Cortex of kidney (tissue), 1 donor: ENCODE data around the gene EXOSC5.
"Not testable (repeated sequence)": the region's sequence is repeated elsewhere in the genome, so short reads cannot be mapped to it uniquely, and the experiment has no call there.

Experiments used
- DNase-seq: peaks from one replicate; lab custom pipeline; 2025; lab: John Stamatoyannopoulos, UW

EXOSC5 gene

DNA sequence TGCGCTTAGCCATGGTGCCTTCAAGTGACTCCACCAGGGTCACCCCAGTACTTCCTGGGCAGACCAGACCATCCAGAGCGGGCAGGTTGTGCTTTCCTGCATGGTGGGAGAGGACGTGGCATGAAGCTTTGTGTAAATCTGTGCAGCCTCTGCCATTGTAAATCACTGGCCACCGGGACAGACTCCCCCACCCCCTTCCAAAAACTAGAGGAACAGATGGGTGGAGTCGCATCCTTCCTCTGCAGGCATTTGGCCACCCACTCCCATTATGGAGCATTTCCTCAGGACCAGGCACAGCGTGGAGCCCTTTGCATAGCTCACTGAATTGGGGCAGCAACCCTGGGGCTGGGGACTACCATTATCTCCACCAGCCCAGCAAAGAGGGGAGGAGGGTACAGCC is 8.6 kb upstream of the EXOSC5 start:
- no peak for DNase-seq

DNA sequence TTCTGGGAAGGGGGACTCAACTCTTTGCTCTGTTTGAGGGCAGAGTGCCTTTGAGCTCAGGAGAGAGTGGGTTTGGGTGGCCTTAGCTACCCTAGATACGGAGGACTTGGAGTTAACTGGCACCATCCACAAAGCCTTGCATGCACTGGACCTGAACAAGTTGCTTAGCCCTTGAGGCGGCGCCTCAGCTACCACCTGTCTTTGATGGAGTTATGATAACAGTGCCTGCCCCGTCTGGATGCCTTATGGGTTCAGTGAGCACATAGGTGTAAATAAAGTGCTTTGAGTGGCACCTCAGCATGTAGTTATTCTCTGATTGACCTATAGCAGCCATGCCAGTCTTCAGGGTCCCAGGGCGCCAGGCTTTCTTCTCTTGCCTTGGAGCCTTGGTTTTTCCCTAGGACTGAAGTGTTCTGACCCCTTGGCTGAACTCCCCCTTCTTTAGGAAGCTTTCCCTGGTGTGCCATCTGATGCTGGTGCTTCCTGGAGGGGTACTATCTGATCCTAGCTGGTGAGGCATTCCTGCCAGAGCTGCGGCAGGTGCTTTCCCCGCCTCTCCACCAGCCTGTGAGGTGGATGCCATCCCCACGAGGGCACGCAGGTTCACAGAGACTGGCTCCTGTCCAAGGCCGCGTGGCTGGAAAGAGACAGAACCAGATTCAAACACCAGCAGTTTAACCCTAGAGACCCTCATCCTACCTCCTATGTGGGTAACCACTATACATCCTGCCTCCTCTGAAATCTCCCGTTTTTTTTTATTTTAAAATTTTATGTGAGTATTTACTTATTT is 6.2 kb upstream of the EXOSC5 start:
- no peak for DNase-seq

DNA sequence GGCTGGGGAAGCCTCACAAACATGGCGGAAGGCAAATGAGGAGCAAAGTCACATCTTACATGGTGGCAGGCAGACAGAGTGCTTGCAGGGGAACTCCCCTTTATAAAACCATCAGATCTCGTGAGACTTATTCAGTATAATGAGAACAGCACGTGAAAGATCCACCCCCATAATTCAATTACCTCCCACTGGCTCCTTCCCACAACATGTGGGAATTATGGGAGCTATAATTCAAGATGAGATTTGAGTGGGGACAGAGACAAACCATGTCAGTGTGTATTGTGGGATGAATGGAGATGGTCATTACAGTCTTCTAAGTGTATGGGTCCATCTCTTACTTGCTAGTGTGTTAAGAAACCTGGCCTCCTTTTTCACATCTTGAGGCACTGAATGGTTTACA is 4.9 kb upstream of the EXOSC5 start:
- no peak for DNase-seq

DNA sequence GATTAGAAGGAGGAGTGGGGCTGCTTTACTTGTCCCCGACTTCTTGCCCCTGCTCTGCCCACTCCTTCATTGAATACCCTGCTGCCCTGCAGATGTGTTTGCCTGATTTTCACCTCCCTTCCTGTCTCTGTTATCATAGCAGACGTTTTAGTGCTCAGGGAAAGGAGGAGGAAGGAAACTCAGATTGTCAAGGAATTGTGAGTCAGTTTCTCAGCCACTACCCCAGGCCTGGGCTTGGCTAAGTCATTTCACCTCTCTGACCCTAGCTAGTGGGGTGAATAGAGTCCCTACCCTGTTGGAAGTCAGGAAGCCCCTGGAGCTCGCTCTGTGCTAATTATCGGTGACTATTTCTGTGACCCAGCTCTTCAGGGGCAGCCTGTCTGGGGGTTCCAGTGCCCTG is 4.3 kb upstream of the EXOSC5 start:
- no peak for DNase-seq

DNA sequence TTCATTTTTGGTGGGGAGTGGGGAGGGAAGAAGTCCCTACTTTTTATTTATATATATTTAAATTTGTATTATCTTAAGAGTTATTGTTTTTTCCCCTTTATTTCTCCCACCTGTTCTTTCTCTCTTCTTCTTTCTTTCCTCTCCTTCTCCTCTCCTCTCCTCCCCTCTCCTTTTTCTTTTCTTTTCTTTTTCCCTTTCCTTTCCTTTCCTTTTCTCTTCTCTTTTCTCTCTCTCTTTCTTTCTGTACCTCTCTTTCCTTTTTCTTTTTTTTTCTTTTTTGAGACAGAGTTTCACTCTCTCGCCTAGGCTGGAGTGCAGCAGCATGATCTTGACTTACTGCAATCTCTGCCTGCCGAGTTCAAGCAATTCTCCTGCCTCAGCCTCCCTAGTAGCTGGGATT is 2.4 kb upstream of the EXOSC5 start:
- DNase-seq = no peak

DNA sequence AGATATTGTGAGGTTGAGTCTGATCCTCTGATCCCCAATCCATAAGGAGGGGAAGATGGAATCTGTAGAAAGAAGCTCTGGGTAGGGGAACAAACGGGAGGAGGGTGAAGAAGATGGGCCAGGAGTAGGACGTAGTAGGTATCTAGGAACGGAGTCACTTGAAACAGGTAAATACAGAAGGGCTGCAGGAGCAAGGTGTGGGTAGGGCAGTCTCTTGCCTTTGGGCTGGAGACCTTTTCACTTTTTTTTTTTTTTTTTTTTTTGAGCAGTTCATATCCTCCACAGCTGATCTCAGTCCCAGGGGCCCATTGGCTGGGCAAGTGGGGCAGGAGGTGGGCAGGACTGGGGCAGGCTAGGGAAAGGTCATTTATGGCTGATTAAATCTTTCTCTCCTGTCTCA is 1.9 kb upstream of the EXOSC5 start:
- DNase-seq = no peak

DNA sequence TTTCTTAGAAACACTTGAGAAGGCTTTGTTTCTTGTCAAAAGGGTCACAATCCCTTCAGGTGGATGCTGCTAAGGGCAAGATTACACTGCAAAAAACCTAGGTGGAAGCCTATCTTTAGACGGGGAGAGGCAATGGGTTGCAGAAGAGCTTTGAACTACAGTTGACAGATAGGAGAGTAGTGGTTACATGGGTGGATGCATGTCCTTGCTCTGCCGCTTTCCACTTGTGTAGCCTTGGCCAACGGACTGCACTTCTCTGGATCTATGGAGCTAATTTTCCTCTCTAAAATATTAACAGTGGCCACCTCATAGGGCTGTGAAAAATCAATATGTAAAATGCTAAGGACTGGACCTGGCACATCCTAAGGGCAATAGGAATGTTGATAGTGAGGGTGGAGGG is 1.4 kb upstream of the EXOSC5 start:
- DNase-seq = no peak

DNA sequence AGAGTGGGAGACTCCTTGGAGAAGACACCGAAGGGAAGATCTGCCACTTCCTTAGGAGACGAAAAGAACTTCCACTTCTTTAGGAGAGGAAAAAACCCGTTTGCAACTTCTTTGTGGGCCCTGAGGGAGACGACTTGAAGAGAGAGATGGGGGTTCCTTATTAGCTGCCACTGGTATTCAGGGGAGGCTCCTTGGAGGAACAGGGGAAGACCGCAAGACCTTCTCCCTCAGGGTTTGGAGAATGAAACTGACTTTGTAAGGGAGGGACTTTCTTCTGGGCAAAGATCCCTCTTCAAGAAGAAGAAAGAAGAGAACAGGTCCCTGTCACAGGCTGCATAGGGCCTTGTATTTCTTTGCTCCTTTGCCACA is 875 bp upstream of the EXOSC5 start:
- no peak for DNase-seq

DNA sequence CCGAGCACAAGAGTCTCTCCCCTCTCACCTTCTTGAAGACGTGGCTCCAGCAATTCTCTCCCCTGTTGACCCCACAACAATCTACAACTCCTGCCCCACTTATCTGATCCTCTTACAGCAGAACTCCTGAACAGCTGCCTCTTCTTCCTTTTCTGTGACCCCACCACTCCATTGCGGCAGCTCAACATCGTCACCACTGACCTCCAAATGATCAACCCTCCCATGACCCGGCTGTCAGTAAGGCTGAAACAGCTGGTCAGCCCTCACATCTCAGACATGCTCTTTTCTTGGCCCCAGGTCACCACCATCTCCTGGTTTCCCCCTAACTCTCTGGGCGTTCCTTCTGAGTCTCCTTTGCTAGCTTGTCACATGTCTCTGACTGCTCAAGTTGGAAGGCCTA is 1.8 kb downstream of the EXOSC5 start:
- no peak for DNase-seq

DNA sequence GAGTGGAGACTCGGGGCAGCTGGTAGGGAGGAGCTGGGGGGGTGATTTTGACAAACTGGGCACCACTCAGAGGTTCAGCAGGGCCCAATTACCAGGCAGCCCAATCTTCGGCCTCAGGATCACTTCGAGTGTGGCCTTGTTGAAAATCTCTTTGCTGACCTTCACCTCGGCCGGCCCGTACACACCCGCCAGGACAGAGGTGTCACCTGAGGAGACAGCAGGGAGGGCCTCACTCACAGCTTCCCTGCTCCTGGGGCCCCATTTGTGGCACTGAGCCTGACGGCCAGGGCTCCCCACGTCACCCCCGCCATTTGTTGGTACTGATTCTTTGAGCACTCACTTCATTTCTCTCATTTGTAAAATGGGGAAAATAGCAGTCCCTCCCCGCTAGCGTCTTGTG is 4.4 kb downstream of the EXOSC5 start:
- DNase-seq = no peak

DNA sequence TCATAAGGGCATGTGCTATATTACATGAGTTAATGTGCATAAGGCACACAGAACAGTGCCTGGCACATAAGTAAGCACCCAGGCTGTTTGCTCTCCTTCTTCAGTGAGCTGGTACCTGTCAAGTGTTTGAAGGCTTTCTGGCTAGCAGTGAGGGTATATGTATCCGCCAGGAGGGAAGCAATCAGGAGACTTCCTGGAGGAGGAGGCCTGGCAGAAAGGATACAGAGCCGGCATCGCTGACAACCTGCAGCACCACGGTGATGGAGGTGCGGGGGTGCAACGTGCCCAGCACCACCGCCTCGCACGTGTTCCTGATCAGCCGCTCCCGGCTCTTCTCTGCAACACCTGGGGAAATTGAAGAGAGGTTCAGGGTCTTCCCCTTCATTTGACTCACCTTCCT is 5.5 kb downstream of the EXOSC5 start:
- DNase-seq = no peak

DNA sequence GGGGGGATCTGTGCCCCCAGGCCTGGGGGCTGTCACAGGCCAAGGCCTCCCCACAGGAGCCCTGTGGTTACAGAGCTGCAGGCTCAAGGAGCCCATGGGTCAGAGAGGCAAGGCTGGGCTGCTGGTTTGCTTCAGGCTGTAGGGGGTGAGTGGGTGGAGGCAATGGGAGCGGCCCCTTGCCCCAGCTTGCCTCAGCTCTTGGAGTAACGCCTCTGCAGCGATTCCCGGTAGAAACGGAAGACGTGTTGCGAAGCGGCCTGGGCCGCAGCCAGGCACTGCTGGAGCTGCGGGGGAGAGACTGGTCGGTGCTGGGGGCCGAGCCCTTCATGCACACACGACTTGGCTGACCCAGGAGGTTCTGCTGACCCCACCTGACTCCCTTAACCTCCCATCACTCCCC is 10.7 kb downstream of the EXOSC5 start:
- no peak for DNase-seq

DNA sequence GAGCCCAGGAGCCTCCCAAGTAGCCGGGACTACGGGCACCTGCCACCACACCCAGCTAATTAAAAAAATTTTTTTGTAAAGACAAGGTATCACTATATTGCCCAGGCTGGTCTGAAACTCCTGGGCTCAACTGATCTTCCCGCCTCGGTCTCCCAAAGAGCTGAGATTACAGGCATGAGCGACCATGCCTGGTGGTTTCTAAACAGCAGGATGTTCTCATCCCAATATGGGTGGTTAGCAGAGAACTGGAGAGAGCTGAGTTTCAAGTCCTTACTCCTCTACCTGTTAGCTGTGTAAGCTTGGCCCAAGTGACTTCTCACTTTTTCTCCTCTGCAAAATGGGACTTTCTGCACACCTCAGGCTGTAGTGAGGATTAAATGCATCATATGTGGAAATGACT is 12.8 kb downstream of the EXOSC5 start:
- no peak for DNase-seq

DNA sequence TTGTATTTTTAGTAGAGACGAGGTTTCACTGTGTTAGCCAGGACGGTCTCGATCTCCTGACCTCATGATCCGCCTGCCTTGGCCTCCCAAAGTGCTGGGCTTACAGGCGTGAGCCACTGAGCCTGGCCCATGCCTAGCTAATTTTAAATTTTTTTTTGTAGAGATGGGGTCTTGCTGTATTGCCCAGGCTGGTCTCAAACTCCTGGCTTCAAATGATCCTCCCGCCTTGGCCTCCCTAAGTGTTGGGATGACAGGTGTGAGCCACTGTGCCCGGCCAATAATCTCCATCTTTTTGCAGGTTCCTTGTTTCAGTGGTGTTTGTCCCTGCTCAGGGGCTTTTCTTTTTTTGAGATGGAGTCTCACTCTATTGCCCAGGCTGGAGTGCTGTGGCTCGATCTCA is 15.6 kb downstream of the EXOSC5 start:
- not testable (repeated sequence) for DNase-seq

DNA sequence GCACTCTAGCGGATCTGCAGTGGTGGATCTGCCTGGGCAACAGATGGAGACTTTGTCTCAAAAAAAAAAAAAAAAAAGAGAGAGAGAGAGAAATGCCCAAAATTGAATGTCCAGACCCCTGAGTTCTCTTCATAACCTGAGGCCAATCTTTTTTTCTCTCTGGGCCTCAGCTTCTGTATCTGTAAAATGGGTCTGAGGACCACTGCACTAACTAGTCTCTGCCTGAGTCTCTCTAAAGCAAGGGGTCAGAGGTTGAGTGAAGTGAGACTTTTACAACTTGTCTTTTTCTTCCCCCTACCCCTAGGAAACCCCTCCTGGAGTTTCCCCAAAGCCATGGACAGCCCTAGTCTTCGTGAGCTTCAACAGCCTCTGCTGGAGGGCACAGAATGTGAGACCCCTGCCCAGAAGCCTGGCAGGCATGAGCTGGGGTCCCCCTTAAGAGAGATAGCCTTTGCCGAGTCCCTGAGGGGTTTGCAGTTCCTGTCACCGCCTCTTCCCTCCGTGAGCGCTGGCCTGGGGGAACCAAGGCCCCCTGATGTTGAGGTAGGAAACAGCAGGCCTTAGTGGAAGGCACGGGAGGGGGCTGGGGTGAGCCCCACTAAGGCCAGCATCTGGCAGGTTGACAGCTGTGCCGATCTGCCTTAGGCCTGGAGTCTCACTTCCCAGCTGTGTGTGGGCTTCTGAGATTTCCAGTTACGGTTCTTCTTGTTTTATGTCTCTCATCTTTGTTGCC is 19.0 kb downstream of the EXOSC5 start:
- DNase-seq = no peak

DNA sequence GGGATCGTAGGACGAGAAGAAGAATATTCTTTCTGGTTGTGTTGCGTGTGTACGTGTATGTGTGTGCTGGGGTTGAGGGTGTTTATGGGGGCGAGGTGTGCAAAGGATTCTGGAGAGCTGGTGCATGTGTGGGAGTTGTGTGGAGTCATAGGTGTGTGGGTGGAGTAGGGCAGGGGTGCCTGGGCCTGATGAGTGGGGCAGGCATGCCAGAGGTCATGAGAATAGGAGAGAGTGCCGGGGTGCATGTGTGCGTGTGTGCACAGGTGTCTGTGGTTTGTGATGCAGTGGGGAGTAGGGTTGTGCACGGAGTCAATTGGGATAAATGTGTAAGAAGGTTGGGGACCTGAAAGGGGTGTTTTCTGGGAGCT is 20.2 kb downstream of the EXOSC5 start:
- no peak for DNase-seq

DNA sequence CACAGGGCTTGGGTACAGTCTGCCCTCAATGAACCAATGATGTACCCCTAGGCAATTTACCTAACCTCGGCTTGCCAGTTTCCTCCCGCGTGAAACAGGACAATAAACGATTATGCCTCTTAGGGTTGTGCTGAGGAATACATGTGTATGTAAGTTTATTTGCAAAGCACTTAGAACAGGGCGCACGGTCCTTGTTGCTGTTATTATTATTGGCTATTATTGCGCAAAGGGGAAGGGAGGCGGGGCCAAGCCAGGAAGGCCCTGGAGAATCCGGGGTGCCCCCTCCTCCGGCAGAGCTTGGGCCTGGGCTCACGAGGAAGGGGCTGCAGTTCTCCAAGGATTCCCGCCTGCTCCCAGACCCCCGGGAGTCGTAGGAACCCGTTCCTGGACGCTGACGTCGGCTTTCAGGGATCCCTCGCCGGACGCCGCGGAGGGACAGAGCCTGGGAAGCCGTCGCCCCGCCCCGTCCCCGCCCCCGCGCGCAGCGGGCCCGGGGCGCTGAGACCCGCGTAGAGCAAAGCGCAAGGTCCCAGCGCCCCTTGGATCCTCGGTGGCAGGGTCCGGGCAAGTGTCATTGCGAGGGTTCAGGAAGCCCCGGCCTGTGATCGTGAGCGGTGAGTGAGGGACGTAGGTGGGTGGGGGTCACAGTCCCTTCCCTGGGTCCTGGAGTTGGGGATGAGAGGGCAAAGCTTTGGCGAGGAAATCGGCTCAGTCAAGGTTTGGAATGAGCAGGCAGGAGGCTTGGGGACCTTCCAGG is 20.7 kb downstream of the EXOSC5 start, which contains the start of gene TMEM91:
Gene TMEM91, plus strand, starts transcription at position 293 of the 757 bp plus-strand sequence. CDS start 1,777 bp downstream, outside the sequence.
- DNase-seq = no peak

DNA sequence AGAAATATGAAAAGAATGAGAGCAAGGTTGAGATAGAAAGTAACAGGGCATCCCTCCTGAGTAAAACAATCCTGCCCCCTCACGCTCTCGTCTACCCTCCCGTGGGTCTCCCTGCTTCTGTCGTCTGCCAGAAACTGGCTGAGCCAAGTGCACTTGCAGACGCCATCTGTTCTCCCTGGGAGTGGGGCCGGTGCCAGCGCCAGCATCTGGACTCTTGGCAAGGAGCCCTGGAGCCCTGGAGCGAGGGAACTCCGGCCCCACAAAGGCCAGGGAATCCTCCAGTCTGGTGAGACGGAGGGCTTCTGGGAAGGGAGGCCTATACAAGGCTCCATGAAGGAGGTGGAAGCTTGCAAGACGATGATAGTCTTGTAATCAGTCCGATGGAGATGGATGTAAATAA is 23.2 kb downstream of the EXOSC5 start:
- no peak for DNase-seq

DNA sequence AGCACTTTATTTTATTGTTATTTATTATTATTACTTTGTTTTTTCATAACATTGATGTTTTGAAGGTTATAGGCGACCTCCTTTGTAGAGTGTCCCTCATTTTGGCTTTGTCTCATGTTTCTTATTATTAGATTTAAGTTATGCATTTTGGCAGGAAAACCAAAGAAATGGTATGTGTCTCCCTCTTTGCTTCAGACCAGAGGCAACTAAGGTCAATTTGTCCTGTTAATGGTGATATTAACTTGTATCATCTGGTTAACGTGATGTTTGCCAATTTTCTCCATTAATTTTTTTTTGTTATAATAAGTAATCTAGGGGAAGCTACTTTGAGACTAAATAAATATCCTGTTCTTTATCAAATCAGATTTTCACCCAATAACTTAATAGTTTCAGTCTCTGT is 24.7 kb downstream of the EXOSC5 start:
- DNase-seq = no peak

DNA sequence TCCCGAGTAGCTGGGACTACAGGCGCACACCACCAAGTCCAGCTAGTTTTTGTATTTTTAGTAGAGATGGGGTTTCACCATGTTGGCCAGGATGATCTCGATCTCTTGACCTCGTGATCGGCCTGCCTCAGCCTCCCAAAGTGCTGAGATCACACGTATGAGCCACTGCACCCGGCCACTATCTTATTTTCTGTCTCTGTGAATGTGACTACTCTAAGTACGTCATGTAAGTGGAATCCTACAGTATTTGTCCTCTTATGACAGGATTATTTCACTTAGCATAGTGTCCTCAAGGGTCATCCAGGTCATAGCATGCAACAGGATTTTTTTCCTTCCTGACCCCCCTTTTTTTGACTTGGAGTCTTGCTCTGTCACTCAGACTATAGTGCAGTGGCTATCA is 25.6 kb downstream of the EXOSC5 start:
- no peak for DNase-seq

DNA sequence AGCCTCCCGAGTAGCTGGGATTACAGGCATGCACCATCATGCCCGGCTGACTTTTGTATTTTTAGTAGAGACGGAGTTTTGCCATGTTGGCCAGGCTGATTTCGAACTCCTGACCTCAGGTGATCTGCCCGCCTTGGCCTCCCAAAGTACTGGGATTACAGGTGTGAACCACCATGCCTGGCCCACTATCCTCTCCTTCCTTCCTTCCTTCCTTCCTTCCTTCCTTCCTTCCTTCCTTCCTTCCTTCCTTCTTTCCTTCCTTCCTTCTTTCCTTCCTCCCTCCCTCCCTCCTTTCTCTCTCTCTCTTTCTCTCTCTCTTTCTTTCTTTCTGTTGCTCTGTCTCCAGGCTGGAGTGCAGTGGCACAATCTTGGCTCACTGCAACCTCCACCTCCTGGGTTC is 26.0 kb downstream of the EXOSC5 start:
- not testable (repeated sequence) for DNase-seq

DNA sequence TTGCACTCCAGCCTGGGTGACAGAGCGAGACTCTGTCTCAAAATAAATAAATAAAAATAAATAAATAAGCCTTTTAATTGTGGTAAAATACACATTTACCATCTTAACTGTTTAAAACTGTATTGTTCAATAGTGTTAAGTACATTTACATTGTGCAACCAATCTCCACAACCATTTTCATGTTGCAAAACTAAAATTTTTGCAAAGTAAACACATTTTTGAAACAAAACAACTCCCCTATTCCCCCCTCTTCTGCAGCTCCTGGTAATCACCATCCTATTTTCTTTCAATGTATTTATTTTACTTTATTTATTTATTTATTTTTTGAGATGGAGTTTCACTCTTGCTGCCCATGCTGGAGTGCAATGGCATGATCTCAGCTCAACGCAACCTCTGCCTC is 27.4 kb downstream of the EXOSC5 start:
- no peak for DNase-seq

DNA sequence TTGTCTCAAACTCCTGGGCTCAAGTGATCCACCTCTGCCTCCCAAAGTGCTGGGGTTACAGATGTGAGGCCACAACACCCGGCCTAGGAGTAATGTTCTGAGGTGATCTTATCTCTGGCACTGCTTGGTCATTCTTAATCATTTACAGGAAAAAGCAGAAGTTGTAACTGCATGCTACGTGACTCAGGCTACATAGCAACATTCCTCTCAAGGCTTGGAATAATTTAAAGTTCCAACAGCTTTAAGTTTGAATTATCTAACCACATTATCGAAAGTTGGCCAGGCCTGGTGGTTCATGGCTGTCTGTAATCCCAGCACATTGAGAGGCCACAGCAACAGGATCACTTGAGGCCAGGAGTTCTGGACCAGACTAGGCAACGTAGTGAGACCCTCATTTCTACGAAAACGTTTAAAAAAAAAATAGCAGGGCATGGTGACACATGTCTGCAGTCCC is 29.3 kb downstream of the EXOSC5 start:
- DNase-seq = no peak
